ENCODE measurements around the gene BLNK.

DNA sequence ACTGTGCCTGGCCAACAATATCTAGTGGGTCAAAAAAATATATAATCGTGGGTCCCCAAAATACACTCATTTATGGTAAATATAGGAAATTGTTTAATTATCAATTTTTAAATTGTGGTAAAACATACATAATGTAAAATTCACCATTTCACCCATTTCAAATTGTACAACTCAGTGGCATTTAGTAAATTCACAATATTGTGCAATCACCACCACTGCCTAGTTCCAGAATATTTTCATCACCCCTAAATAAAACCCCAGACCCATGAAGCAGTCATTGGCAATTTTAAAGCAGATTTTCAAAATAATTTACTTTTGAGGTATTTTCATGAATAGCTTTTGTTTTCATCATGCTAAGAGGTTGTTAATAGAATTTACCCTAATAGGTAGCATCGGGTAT is 10.2 kb downstream of the BLNK start:
- TF ChIP-seq SUZ12 (IDR thresholded peaks at IDR 0.05; ENCODE audit: extremely low read depth, insufficient read depth, insufficient read length) (no peak), ZNF274 (IDR thresholded peaks at IDR 0.05; ENCODE audit: low read depth, low read length) (no peak), YY1 (IDR thresholded peaks at IDR 0.05; ENCODE audit: insufficient read depth, insufficient read length) (no peak)

All from NT2/D1 (cell line).